Effector memory CD8-positive, alpha-beta T cell (primary cell): ENCODE data around the gene STK17A.

ENCODE experiments used
- ATAC-seq: fragments of 150-1000 bp; cut with Tn5 transposase; replicated peaks from 2 replicates; pipeline ENCODE4 v1.10.0; 2021; ENCODE audit warnings: mild to moderate bottlenecking, moderate library complexity
- DNase-seq, 3 experiments: peaks; one replicate each; pipeline ENCODE4 v3.0.0; 2021
- H3K27ac Mint-ChIP-seq, 2 donors: one replicate each; pipeline ENCODE4 v1.8.0; 2022; ENCODE audit warnings: mild to moderate bottlenecking in 2 of 2, mixed read lengths in 2 of 2, moderate library complexity in 2 of 2
- H3K27me3 Mint-ChIP-seq, 2 donors: one replicate each; pipeline ENCODE4 v1.8.0; 2022; ENCODE audit warnings: mixed read lengths in 2 of 2
- H3K36me3 Mint-ChIP-seq: one replicate; pipeline ENCODE4 v1.8.0; 2022; ENCODE audit warnings: mild to moderate bottlenecking, moderate library complexity, mixed read lengths; ENCODE audit not compliant: insufficient read depth
- H3K4me1 Mint-ChIP-seq, 2 donors: one replicate each; pipeline ENCODE4 v1.8.0; 2022; ENCODE audit warnings: low read depth in 2 of 2, mixed read lengths in 2 of 2
- H3K4me3 Mint-ChIP-seq, 2 donors: one replicate each; pipeline ENCODE4 v1.8.0; 2022; ENCODE audit warnings: mild to moderate bottlenecking in 2 of 2, mixed read lengths in 2 of 2, moderate library complexity in 2 of 2
- H3K9me3 Mint-ChIP-seq, 2 donors: one replicate each; pipeline ENCODE4 v1.8.0; 2022; ENCODE audit warnings: mixed read lengths in 2 of 2
- total RNA-seq, 9 experiments: gene quantifications; one replicate each; lab custom pipeline; 2026; lab: John Stamatoyannopoulos, UW

The STK17A gene
- 88.4 to 341 (median 216) reads per million in 9 experiments for total RNA-seq

- peaks cover 53% of the 10 kb centered on the region for H3K36me3 Mint-ChIP-seq
- ATAC-seq = peak; percentile 64
- peak within 1 kb of the TSS; percentile 92 to 96 for H3K4me3 Mint-ChIP-seq
- H3K9me3 Mint-ChIP-seq = no peaks in the 10 kb centered on the region
- peak; percentile 93 to 97 (median 96) for DNase-seq
- peak within 1 kb of the TSS; percentile 98 to 99 for H3K27ac Mint-ChIP-seq
- H3K4me1 Mint-ChIP-seq = peaks cover 12 to 32% of the 10 kb centered on the region in 2 donors
- H3K27me3 Mint-ChIP-seq = peaks cover 0 to 11% of the 10 kb centered on the region in 2 donors
These were observed at the start of gene STK17A for GRCh38 chr7:43582503-43583423. Gene STK17A, plus strand, starts transcription at chr7:43583108. Its CDS starts 136 bp downstream, at chr7:43583244.

- Mint-ChIP-seq H3K36me3 (no peaks in the 10 kb centered on the region), H3K9me3 (no peaks in the 10 kb centered on the region), H3K27ac (no peak overlapping the region), H3K4me1 (peaks cover 0 to 2% of the 10 kb centered on the region in 2 donors), H3K27me3 (peaks cover 0 to 8% of the 10 kb centered on the region in 2 donors), H3K4me3 (no peak overlapping the region)
- DNase-seq (no peak), ATAC-seq (no peak)
These were observed 49.0 kb upstream of the STK17A start for GRCh38 chr7:43533801-43534479.

- Mint-ChIP-seq H3K36me3 (no peaks in the 10 kb centered on the region), H3K4me3 (no peak overlapping the region), H3K27ac (no peak overlapping the region), H3K27me3 (peaks cover 0 to 17% of the 10 kb centered on the region in 2 donors), H3K9me3 (no peaks in the 10 kb centered on the region), H3K4me1 (peaks cover 0 to 2% of the 10 kb centered on the region in 2 donors)
- DNase-seq (no peak), ATAC-seq (no peak)
These were observed 47.9 kb upstream of the STK17A start for GRCh38 chr7:43535031-43535451.

- no peak overlapping the region for H3K4me3 Mint-ChIP-seq
- H3K27me3 Mint-ChIP-seq = peaks cover 0 to 24% of the 10 kb centered on the region in 2 donors
- H3K9me3 Mint-ChIP-seq = no peaks in the 10 kb centered on the region
- no peaks in the 10 kb centered on the region for H3K36me3 Mint-ChIP-seq
- H3K27ac Mint-ChIP-seq = no peak overlapping the region
- no peak for DNase-seq
- ATAC-seq = no peak
- peaks cover 0 to 2% of the 10 kb centered on the region in 2 donors for H3K4me1 Mint-ChIP-seq
These were observed 46.9 kb upstream of the STK17A start for GRCh38 chr7:43535810-43536585.

- no peaks in the 10 kb centered on the region for H3K36me3 Mint-ChIP-seq
- H3K4me1 Mint-ChIP-seq = peaks cover 0 to 2% of the 10 kb centered on the region in 2 donors
- no peaks in the 10 kb centered on the region for H3K9me3 Mint-ChIP-seq
These were observed 46.1 kb upstream of the STK17A start for GRCh38 chr7:43536773-43537172.

GRCh38 chr7:43537765-43538403 is 45.0 kb upstream of the STK17A start:
- Mint-ChIP-seq H3K9me3 (no peaks in the 10 kb centered on the region), H3K27me3 (peaks cover 12 to 32% of the 10 kb centered on the region in 2 donors), H3K4me1 (peaks cover 0 to 2% of the 10 kb centered on the region in 2 donors), H3K27ac (no peak overlapping the region), H3K36me3 (no peaks in the 10 kb centered on the region), H3K4me3 (no peak overlapping the region)
- ATAC-seq = no peak
- DNase-seq = no peak

More at GRCh38 chr7:43536773-43537172, 46.1 kb upstream of the STK17A start:
- Mint-ChIP-seq H3K4me3 (no peak overlapping the region), H3K27me3 (peaks cover 1 to 30% of the 10 kb centered on the region in 2 donors), H3K27ac (no peak overlapping the region)
- ATAC-seq = no peak
- no peak for DNase-seq

GRCh38 chr7:43538404-43538771 is 44.5 kb upstream of the STK17A start:
- Mint-ChIP-seq H3K4me1 (peaks cover 0 to 2% of the 10 kb centered on the region in 2 donors), H3K9me3 (no peaks in the 10 kb centered on the region), H3K36me3 (no peaks in the 10 kb centered on the region), H3K27me3 (peaks cover 13 to 35% of the 10 kb centered on the region in 2 donors), H3K4me3 (no peak overlapping the region), H3K27ac (no peak overlapping the region)
- ATAC-seq (no peak), DNase-seq (no peak)

- Mint-ChIP-seq H3K4me3 (no peak overlapping the region), H3K4me1 (no peaks in the 10 kb centered on the region), H3K9me3 (no peaks in the 10 kb centered on the region)
These were observed 42.4 kb upstream of the STK17A start for GRCh38 chr7:43540471-43540870.

GRCh38 chr7:43542716-43543115 is 40.2 kb upstream of the STK17A start:
- H3K27me3 Mint-ChIP-seq = peaks cover 29 to 53% of the 10 kb centered on the region in 2 donors

More at GRCh38 chr7:43540471-43540870, 42.4 kb upstream of the STK17A start:
- Mint-ChIP-seq H3K27me3 (peaks cover 13 to 41% of the 10 kb centered on the region in 2 donors), H3K27ac (no peak overlapping the region), H3K36me3 (no peaks in the 10 kb centered on the region)
- ATAC-seq (no peak), DNase-seq (no peak)

GRCh38 chr7:43546231-43546630 is 36.7 kb upstream of the STK17A start:
- H3K4me1 Mint-ChIP-seq = no peaks in the 10 kb centered on the region
- H3K4me3 Mint-ChIP-seq = no peak overlapping the region
- DNase-seq = no peak
- ATAC-seq = no peak
- no peaks in the 10 kb centered on the region for H3K36me3 Mint-ChIP-seq
- peaks cover 49 to 60% of the 10 kb centered on the region in 2 donors for H3K27me3 Mint-ChIP-seq
- no peak overlapping the region for H3K27ac Mint-ChIP-seq
- H3K9me3 Mint-ChIP-seq = no peaks in the 10 kb centered on the region

More at GRCh38 chr7:43542716-43543115, 40.2 kb upstream of the STK17A start:
- H3K9me3 Mint-ChIP-seq = no peaks in the 10 kb centered on the region
- no peak overlapping the region for H3K4me3 Mint-ChIP-seq
- DNase-seq (no peak), ATAC-seq (no peak)
- no peak overlapping the region for H3K27ac Mint-ChIP-seq
- no peaks in the 10 kb centered on the region for H3K36me3 Mint-ChIP-seq
- H3K4me1 Mint-ChIP-seq = no peaks in the 10 kb centered on the region

GRCh38 chr7:43550427-43550826 is 32.5 kb upstream of the STK17A start:
- ATAC-seq (no peak), DNase-seq (no peak)
- H3K4me3 Mint-ChIP-seq = no peak overlapping the region
- H3K36me3 Mint-ChIP-seq = no peaks in the 10 kb centered on the region
- peaks cover 0 to 8% of the 10 kb centered on the region in 2 donors for H3K4me1 Mint-ChIP-seq
- no peak overlapping the region for H3K27ac Mint-ChIP-seq
- H3K9me3 Mint-ChIP-seq = no peaks in the 10 kb centered on the region
- peaks cover 51 to 76% of the 10 kb centered on the region in 2 donors for H3K27me3 Mint-ChIP-seq

- Mint-ChIP-seq H3K36me3 (no peaks in the 10 kb centered on the region), H3K4me1 (peaks cover 0 to 8% of the 10 kb centered on the region in 2 donors), H3K4me3 (no peak overlapping the region), H3K9me3 (no peaks in the 10 kb centered on the region), H3K27ac (no peak overlapping the region), H3K27me3 (peaks cover 44 to 69% of the 10 kb centered on the region in 2 donors)
- DNase-seq (no peak), ATAC-seq (no peak)
These were observed 30.8 kb upstream of the STK17A start for GRCh38 chr7:43552122-43552521.
